ENCODE measurements around the gene TFCP2. TPM values are rescaled to one million over a fixed set of nuclear protein-coding genes. Genes with fewer than 3 reads are reported as not detected.
A peak's percentile ranks its signal among the peaks of the same experiment; 100 is the strongest.

TFCP2 gene
- total and polyA plus RNA-seq, 2 donors from 2014 or later = 15.2 to 31.2 TPM

- no peak for FAIRE-seq
- DNase-seq = no peak
- intact Hi-C loops (cut with DNase I) = no loop called here
These were observed 12.3 kb upstream of the TFCP2 start for GRCh38 chr12:51185171-51185717.

GRCh38 chr12:51183816-51184215 is 10.9 kb upstream of the TFCP2 start:
- Histone ChIP-seq H3K4me1 (ENCODE audit: control insufficient read depth in 2 of 3, insufficient read depth in 2 of 3, low read depth in 1 of 3, low read length in 3 of 3) (peaks cover 0 to 10% (median 4%) of the 10 kb centered on the region in 3 donors), H3K27ac (ENCODE audit: low read depth in 2 of 2, low read length in 2 of 2) (no peak overlapping the region), H3K36me3 (ENCODE audit: control insufficient read depth in 2 of 3, insufficient read depth in 3 of 3, low read length in 3 of 3) (no peaks in the 10 kb centered on the region), H3K9me3 (ENCODE audit: control insufficient read depth in 2 of 3, insufficient read depth in 1 of 3, low read length in 3 of 3) (no peaks in the 10 kb centered on the region), H3K4me3 (ENCODE audit: low read length in 3 of 3) (no peak overlapping the region), H3K9ac (ENCODE audit: low read length in 3 of 3) (no peak overlapping the region), H3K27me3 (ENCODE audit: control insufficient read depth, insufficient read depth, low read length) (no peaks in the 10 kb centered on the region)
- no peak for FAIRE-seq
- peak; percentile 60 to 87 (median 77) for DNase-seq
- no peak for TF ChIP-seq CTCF (IDR thresholded peaks at IDR 0.05; ENCODE audit: borderline replicate concordance, extremely low read depth, insufficient read depth)
- intact Hi-C loops (cut with DNase I) = no loop called here

More at GRCh38 chr12:51185171-51185717, 12.3 kb upstream of the TFCP2 start:
- Histone ChIP-seq H3K27ac (ENCODE audit: low read depth in 2 of 2, low read length in 2 of 2) (no peak overlapping the region), H3K4me3 (ENCODE audit: low read length in 3 of 3) (no peak overlapping the region), H3K9me3 (ENCODE audit: control insufficient read depth in 2 of 3, insufficient read depth in 1 of 3, low read length in 3 of 3) (no peaks in the 10 kb centered on the region), H3K27me3 (ENCODE audit: control insufficient read depth, insufficient read depth, low read length) (no peaks in the 10 kb centered on the region), H3K36me3 (ENCODE audit: control insufficient read depth in 2 of 3, insufficient read depth in 3 of 3, low read length in 3 of 3) (peaks cover 0 to 8% (median 1%) of the 10 kb centered on the region in 3 donors), H3K9ac (ENCODE audit: low read length in 3 of 3) (no peak overlapping the region), H3K4me1 (ENCODE audit: control insufficient read depth in 2 of 3, insufficient read depth in 2 of 3, low read depth in 1 of 3, low read length in 3 of 3) (peaks cover 0 to 10% (median 4%) of the 10 kb centered on the region in 3 donors)
- no peak for TF ChIP-seq CTCF (IDR thresholded peaks at IDR 0.05; ENCODE audit: borderline replicate concordance, extremely low read depth, insufficient read depth)

- DNase-seq = no peak
- H3K27me3 ChIP-seq (ENCODE audit: control insufficient read depth, insufficient read depth, low read length) = no peaks in the 10 kb centered on the region
- H3K36me3 ChIP-seq (ENCODE audit: control insufficient read depth in 2 of 3, insufficient read depth in 3 of 3, low read length in 3 of 3) = no peaks in the 10 kb centered on the region
- H3K9ac ChIP-seq (ENCODE audit: low read length in 3 of 3) = no peak overlapping the region
- no peak overlapping the region for H3K4me3 ChIP-seq (ENCODE audit: low read length in 3 of 3)
- TF ChIP-seq CTCF (IDR thresholded peaks at IDR 0.05; ENCODE audit: borderline replicate concordance, extremely low read depth, insufficient read depth) = no peak
- peaks cover 0 to 10% (median 4%) of the 10 kb centered on the region in 3 donors for H3K4me1 ChIP-seq (ENCODE audit: control insufficient read depth in 2 of 3, insufficient read depth in 2 of 3, low read depth in 1 of 3, low read length in 3 of 3)
- peak overlapping the region in 1 of 2 donors; percentile 60 for H3K27ac ChIP-seq (ENCODE audit: low read depth in 2 of 2, low read length in 2 of 2)
- intact Hi-C loops (cut with DNase I) = no loop called here
- no peaks in the 10 kb centered on the region for H3K9me3 ChIP-seq (ENCODE audit: control insufficient read depth in 2 of 3, insufficient read depth in 1 of 3, low read length in 3 of 3)
- FAIRE-seq = no peak
These were observed 10.4 kb upstream of the TFCP2 start for GRCh38 chr12:51183349-51183748.

GRCh38 chr12:51181558-51181957 is 8.6 kb upstream of the TFCP2 start:
- H3K4me1 ChIP-seq (ENCODE audit: control insufficient read depth in 2 of 3, insufficient read depth in 2 of 3, low read depth in 1 of 3, low read length in 3 of 3) = peaks cover 0 to 4% (median 4%) of the 10 kb centered on the region in 3 donors
- DNase-seq (peak in 2 of 5 donors; percentile 27 to 47), FAIRE-seq (no peak)
- TF ChIP-seq CTCF (IDR thresholded peaks at IDR 0.05; ENCODE audit: borderline replicate concordance, extremely low read depth, insufficient read depth) = no peak
- H3K27ac ChIP-seq (ENCODE audit: low read depth in 2 of 2, low read length in 2 of 2) = no peak overlapping the region
- intact Hi-C loops (cut with DNase I) = no loop called here
- no peaks in the 10 kb centered on the region for H3K36me3 ChIP-seq (ENCODE audit: control insufficient read depth in 2 of 3, insufficient read depth in 3 of 3, low read length in 3 of 3)
- H3K9ac ChIP-seq (ENCODE audit: low read length in 3 of 3) = no peak overlapping the region
- no peak overlapping the region for H3K4me3 ChIP-seq (ENCODE audit: low read length in 3 of 3)
- H3K9me3 ChIP-seq (ENCODE audit: control insufficient read depth in 2 of 3, insufficient read depth in 1 of 3, low read length in 3 of 3) = no peaks in the 10 kb centered on the region
- H3K27me3 ChIP-seq (ENCODE audit: control insufficient read depth, insufficient read depth, low read length) = no peaks in the 10 kb centered on the region
